Panc1 (cell line): ENCODE measurements around the gene CSTF1. TPM values are rescaled to one million over a fixed set of nuclear protein-coding genes. Genes with fewer than 3 reads are reported as not detected.

Experiments used
- ATAC-seq: fragments of 200-7000 bp; cut with Tn5 transposase; 2 replicates; pipeline ENCODE4 v1.9.1; 2020; ENCODE audit warnings: mild to moderate bottlenecking, moderate library complexity
- BruUV-seq: library from RNA; stranded (reverse); fragments of 400-500 nt; replicated peaks from 2 replicates; lab custom pipeline; 2021; lab: Mats Ljungman, UMichigan
- CTCF ChIA-PET: fragments of 300-600 bp; sonication (Branson Sonifier 250); formaldehyde crosslinking; loops from one replicate; lab custom pipeline; 2022; ENCODE audit warnings: antibody characterized with exemption; lab: Charles Lee
- POLR2A ChIA-PET: fragments of 300-600 bp; sonication (Branson Sonifier 250); formaldehyde crosslinking; loops from one replicate; lab custom pipeline; 2022; ENCODE audit warnings: antibody characterized with exemption; lab: Charles Lee
- DNase-seq: peaks from one replicate; pipeline ENCODE4 v3.0.0-alpha.2; 2010; ENCODE audit warnings: low read depth, low spot score
- H3K27ac ChIP-seq: 2 replicates; pipeline ENCODE4 v1.5.1; 2011; ENCODE audit warnings: mild to moderate bottlenecking, low read length, inconsistent platforms
- H3K27me3 ChIP-seq: fragments of 200-500 bp; sonication (Bioruptor generic); 2 replicates; pipeline ENCODE4 v1.6.0; 2014; ENCODE audit warnings: low read length, inconsistent platforms; ENCODE audit not compliant: control insufficient read depth, insufficient read depth
- H3K36me3 ChIP-seq: fragments of 200-500 bp; sonication (Bioruptor generic); 2 replicates; pipeline ENCODE4 v1.5.1; 2014; ENCODE audit warnings: inconsistent platforms, mild to moderate bottlenecking, low read length, moderate library complexity; ENCODE audit not compliant: control insufficient read depth, insufficient read depth
- H3K4me1 ChIP-seq: 2 replicates; pipeline ENCODE4 v1.5.1; 2011; ENCODE audit warnings: inconsistent platforms, mild to moderate bottlenecking, low read length, moderate library complexity; ENCODE audit not compliant: control insufficient read depth, insufficient read depth
- H3K4me3 ChIP-seq, 2 experiments: 2 replicates each; pipeline ENCODE4 v1.5.1; 2011 to 2012; ENCODE audit warnings: low read depth in 2 of 2, low read length in 2 of 2, mild to moderate bottlenecking in 2 of 2, inconsistent platforms in 1 of 2, moderate library complexity in 1 of 2
- H3K9me3 ChIP-seq: fragments of 200-500 bp; sonication (Bioruptor generic); 2 replicates; pipeline ENCODE4 v1.5.1; 2014; ENCODE audit warnings: low read depth, mild to moderate bottlenecking, inconsistent platforms, low read length, moderate library complexity; ENCODE audit not compliant: control insufficient read depth, insufficient read depth
- CTCF ChIP-seq: fragments of 450-650 bp; IDR thresholded peaks from 2 replicates; pipeline ENCODE4 v1.5.1; 2017; ENCODE audit warnings: mild to moderate bottlenecking
- POLR2AphosphoS5 ChIP-seq: IDR thresholded peaks from 2 replicates; pipeline ENCODE4 v1.6.1; 2012; ENCODE audit warnings: mild to moderate bottlenecking, low read depth, low read length, moderate library complexity
- REST ChIP-seq, 2 experiments: IDR thresholded peaks; 2 replicates each; pipeline ENCODE4 v1.6.1; 2011 to 2012; ENCODE audit warnings: low read depth in 2 of 2, control low read depth in 1 of 2, low read length in 1 of 2, mild to moderate bottlenecking in 1 of 2, moderate library complexity in 1 of 2; ENCODE audit not compliant: insufficient read depth in 1 of 2
- SIN3A ChIP-seq: IDR thresholded peaks from 2 replicates; pipeline ENCODE4 v1.6.1; 2012; ENCODE audit warnings: low read depth, mild to moderate bottlenecking, low read length, moderate library complexity, borderline replicate concordance; ENCODE audit not compliant: insufficient read depth
- TCF7L2 ChIP-seq: IDR thresholded peaks from 2 replicates; pipeline ENCODE4 v1.6.1; 2011; ENCODE audit warnings: mild to moderate bottlenecking, low read depth, low read length, inconsistent platforms
- in situ Hi-C: cut with HindIII; loops from 2 replicates; pipeline ENCODE4 v1.10.0; 2016; ENCODE audit warnings: low sequenced_read_pairs, low pct_unique_long_range_greater_than_20kb
- intact Hi-C: fragments of 100-400 bp; cut with micrococcal nuclease; formaldehyde crosslinking; loops from one replicate; pipeline ENCODE4 v1.10.0; 2022; ENCODE audit not compliant: unreplicated experiment
- total RNA-seq: library from RNA; stranded (reverse); gene quantifications from one replicate; pipeline ENCODE4 v1.2.1, GENCODE V29; 2021; ENCODE audit not compliant: unreplicated experiment

The CSTF1 gene
- total RNA-seq, 1 experiment from 2014 or later, result 46.3 TPM

GRCh38 chr20:56426926-56427325 is 34.5 kb downstream of the CSTF1 start:
- CTCF ChIA-PET, result no interaction called here
- no peaks in the 10 kb centered on the region for H3K27me3 ChIP-seq
- H3K4me1 ChIP-seq, result no peaks in the 10 kb centered on the region
- POLR2A ChIA-PET, result no interaction called here
- no peaks in the 10 kb centered on the region for H3K9me3 ChIP-seq
- H3K4me3 ChIP-seq, result no peak overlapping the region
- no peak for TF ChIP-seq TCF7L2
- TF ChIP-seq REST (IDR thresholded peaks at IDR 0.05; ENCODE audit: insufficient read depth in 1 of 2, low read depth in 2 of 2, low read length in 1 of 2), result no peak
- no peak for TF ChIP-seq SIN3A
- TF ChIP-seq CTCF, result no peak
- TF ChIP-seq POLR2AphosphoS5, result no peak
- H3K36me3 ChIP-seq, result no peaks in the 10 kb centered on the region
- DNase-seq (no peak), ATAC-seq (no peak)
- H3K27ac ChIP-seq, result no peak overlapping the region
- in situ Hi-C loops (no loop called here), intact Hi-C loops (no loop called here)
- BruUV-seq, result no TSS peak

GRCh38 chr20:56427797-56428196 is 35.4 kb downstream of the CSTF1 start:
- DNase-seq (no peak), ATAC-seq (no peak)
- TF ChIP-seq SIN3A, result no peak
- TF ChIP-seq REST (IDR thresholded peaks at IDR 0.05; ENCODE audit: insufficient read depth in 1 of 2, low read depth in 2 of 2, low read length in 1 of 2), result no peak
- no peak for TF ChIP-seq CTCF
- TF ChIP-seq POLR2AphosphoS5, result no peak
- no peak for TF ChIP-seq TCF7L2
- Histone ChIP-seq H3K36me3 (no peaks in the 10 kb centered on the region), H3K4me3 (no peak overlapping the region), H3K4me1 (no peaks in the 10 kb centered on the region), H3K9me3 (no peaks in the 10 kb centered on the region), H3K27me3 (no peaks in the 10 kb centered on the region), H3K27ac (no peak overlapping the region)
- ChIA-PET POLR2A (no interaction called here), CTCF (no interaction called here)
- no TSS peak for BruUV-seq
- in situ Hi-C loops (no loop called here), intact Hi-C loops (no loop called here)
